Thyroid gland (tissue), 4 donors: ENCODE results near the gene CACNA2D3. TPM values are rescaled to one million over a fixed set of nuclear protein-coding genes. Genes with fewer than 3 reads are reported as not detected.

Experiments
- DNase-seq, 2 donors: peaks; one replicate each; pipeline ENCODE4 v3.0.0-alpha.2; 2019
- H3K27ac ChIP-seq, 3 donors: fragments of 200-600 bp; sonication (generic); 1 replicate in 2 of 3; 2 replicates in 1 of 3; pipeline ENCODE4 v1.5.1; 2016 to 2019; ENCODE audit warnings: mild to moderate bottlenecking in 1 of 3, moderate library complexity in 1 of 3
- H3K27me3 ChIP-seq: fragments of 200-600 bp; sonication (generic); one replicate; pipeline ENCODE4 v1.5.1; 2019
- H3K36me3 ChIP-seq, 2 donors: fragments of 200-600 bp; sonication (generic); one replicate each; pipeline ENCODE4 v1.5.1; 2016 to 2019
- H3K4me1 ChIP-seq, 2 donors: fragments of 200-600 bp; sonication (generic); one replicate each; pipeline ENCODE4 v1.5.1; 2017 to 2019
- H3K4me3 ChIP-seq, 3 donors: fragments of 200-600 bp; sonication (generic); replicated peaks in 1 of 3; 1 replicate in 2 of 3; 2 replicates in 1 of 3; pipeline ENCODE4 v1.5.1; 2016; ENCODE audit warnings: mild to moderate bottlenecking in 1 of 3
- H3K9me3 ChIP-seq: fragments of 200-600 bp; sonication (generic); one replicate; pipeline ENCODE4 v1.5.1; 2017
- POLR2A ChIP-seq, 2 donors: fragments of 450-650 bp; IDR thresholded peaks; one replicate each; pipeline ENCODE4 v1.6.1; 2017; ENCODE audit warnings: antibody characterized with exemption in 2 of 2, mild to moderate bottlenecking in 2 of 2, moderate library complexity in 1 of 2
- WGBS, 2 donors: methylation state at CpG; one replicate each; pipeline ENCODE4 v1.1.5; 2017; 5-methylcytosine and 5-hydroxymethylcytosine counted together
- intact Hi-C: fragments of 100-400 bp; cut with DNase I; formaldehyde crosslinking; loops from one replicate; pipeline ENCODE4 v1.15.1; 2023
- total RNA-seq, 4 donors: library from RNA; depleted of rRNA; stranded (reverse); fragments of >200 nt; gene quantifications; one replicate each; pipeline ENCODE4 v1.2.3, GENCODE V29; 2016
- TF ChIP-seq, protein P1 (sequence below), 6 experiments: fragments of 200-600 bp in 3 of 6; fragments of 450-650 bp in 3 of 6; sonication (generic) in 3 of 6; IDR thresholded peaks; one replicate each; pipeline ENCODE4 v1.5.1; 2016 to 2019; ENCODE audit warnings: antibody characterized with exemption in 6 of 6, mild to moderate bottlenecking in 2 of 6, inconsistent platforms in 1 of 6, moderate library complexity in 1 of 6

Gene CACNA2D3
- total RNA-seq, 4 donors from 2014 or later, result 2.9 to 4.8 (median 4.5) TPM

DNA sequence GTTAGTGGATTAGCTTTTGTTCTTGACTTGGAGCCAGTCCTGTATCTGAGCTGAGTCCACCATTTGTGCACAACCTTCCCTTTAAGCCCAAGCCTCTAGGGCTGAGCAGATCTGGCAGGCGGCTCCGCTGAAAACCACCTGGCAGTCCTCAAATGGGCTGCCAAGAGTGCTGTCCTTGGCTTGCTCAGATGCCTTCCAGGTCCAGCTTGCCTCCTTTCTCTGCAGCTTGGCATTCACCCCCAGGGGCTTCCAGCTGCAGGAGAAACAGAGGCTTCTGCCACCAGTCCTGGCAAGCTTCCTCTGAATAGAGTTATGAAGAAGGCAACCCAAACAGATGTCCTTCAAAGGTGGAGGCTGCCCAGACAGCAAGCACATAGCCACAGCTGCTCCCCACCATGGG lies 708.8 kb downstream of the CACNA2D3 start:
- no peak for DNase-seq
- no peaks in the 10 kb centered on the region for H3K36me3 ChIP-seq
- intact Hi-C loops, result no loop called here
- no peaks in the 10 kb centered on the region for H3K9me3 ChIP-seq
- H3K27me3 ChIP-seq, result no peaks in the 10 kb centered on the region
- no peak overlapping the region for H3K27ac ChIP-seq
- 94 to 97% methylated on average over 2 of the region's 2 CpGs for whole genome bisulfite sequencing, 2 donors
- peaks cover 6 to 7% of the 10 kb centered on the region in 2 donors for H3K4me1 ChIP-seq
- TF ChIP-seq, protein P1, sequence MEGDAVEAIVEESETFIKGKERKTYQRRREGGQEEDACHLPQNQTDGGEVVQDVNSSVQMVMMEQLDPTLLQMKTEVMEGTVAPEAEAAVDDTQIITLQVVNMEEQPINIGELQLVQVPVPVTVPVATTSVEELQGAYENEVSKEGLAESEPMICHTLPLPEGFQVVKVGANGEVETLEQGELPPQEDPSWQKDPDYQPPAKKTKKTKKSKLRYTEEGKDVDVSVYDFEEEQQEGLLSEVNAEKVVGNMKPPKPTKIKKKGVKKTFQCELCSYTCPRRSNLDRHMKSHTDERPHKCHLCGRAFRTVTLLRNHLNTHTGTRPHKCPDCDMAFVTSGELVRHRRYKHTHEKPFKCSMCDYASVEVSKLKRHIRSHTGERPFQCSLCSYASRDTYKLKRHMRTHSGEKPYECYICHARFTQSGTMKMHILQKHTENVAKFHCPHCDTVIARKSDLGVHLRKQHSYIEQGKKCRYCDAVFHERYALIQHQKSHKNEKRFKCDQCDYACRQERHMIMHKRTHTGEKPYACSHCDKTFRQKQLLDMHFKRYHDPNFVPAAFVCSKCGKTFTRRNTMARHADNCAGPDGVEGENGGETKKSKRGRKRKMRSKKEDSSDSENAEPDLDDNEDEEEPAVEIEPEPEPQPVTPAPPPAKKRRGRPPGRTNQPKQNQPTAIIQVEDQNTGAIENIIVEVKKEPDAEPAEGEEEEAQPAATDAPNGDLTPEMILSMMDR (IDR thresholded peaks at IDR 0.05), result no peak
- TF ChIP-seq POLR2A (IDR thresholded peaks at IDR 0.05), result no peak
- no peak overlapping the region for H3K4me3 ChIP-seq

DNA sequence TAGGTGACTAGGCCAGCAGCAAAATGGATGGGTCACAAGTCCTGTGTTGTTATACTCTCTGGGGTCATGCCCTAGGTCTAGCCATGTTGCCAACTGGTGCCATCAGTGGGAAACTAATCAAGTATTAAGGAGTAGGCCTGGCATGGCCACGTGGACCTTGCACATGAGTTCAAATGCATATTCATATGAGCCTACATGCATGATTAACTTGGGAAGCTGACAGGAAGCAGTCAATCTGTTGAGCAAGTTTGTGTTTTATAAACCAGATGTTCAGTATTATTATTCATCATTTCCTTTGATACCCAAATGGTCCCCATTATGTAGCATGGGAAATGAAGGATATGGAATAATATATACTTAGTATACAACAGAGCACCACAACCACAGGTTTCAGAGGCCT lies 710.5 kb downstream of the CACNA2D3 start:
- DNase-seq, result no peak
- H3K4me1 ChIP-seq, result peaks cover 18 to 19% of the 10 kb centered on the region in 2 donors
- H3K36me3 ChIP-seq, result no peaks in the 10 kb centered on the region
- no peaks in the 10 kb centered on the region for H3K27me3 ChIP-seq
- H3K4me3 ChIP-seq, result no peak overlapping the region
- H3K27ac ChIP-seq, result no peak overlapping the region
- TF ChIP-seq, protein P1 (IDR thresholded peaks at IDR 0.05), result no peak
- TF ChIP-seq POLR2A (IDR thresholded peaks at IDR 0.05), result no peak
- 75% methylated on average over 1 of the region's 1 CpG; no CpG with 5 or more reads in 1 of the 2 donors for WGBS, 2 donors
- intact Hi-C loops, result no loop called here
- H3K9me3 ChIP-seq, result no peaks in the 10 kb centered on the region

DNA sequence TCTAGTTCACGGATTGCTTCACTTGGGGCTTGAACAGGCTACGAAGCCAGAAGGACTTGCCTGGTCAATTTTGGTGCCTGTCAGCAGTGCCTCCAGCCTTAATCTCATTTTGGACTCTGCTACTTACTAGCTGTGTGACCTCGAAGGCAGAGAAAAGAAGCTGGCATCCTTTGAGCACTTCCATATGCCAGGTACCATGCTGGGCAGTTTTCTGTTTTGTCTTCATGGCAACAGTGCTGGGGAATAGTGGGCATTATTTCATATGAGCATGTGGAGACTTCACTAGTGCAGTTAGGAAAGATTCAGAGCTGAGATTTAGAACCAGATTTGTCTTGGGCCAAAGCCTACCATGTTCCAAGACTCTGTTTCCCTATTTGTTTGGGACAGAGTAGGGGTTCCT lies 713.3 kb downstream of the CACNA2D3 start:
- TF ChIP-seq POLR2A (IDR thresholded peaks at IDR 0.05), result no peak
- TF ChIP-seq, protein P1 (IDR thresholded peaks at IDR 0.05), result no peak
- 91 to 96% methylated on average over 3 of the region's 3 CpGs for WGBS, 2 donors
- no peaks in the 10 kb centered on the region for H3K9me3 ChIP-seq
- H3K36me3 ChIP-seq, result no peaks in the 10 kb centered on the region
- no peak for DNase-seq
- intact Hi-C loops, result no loop called here
- peaks cover 18 to 25% of the 10 kb centered on the region in 2 donors for H3K4me1 ChIP-seq
- peak overlapping the region; percentile 53 to 89 (median 71) for H3K27ac ChIP-seq
- H3K27me3 ChIP-seq, result no peaks in the 10 kb centered on the region
- no peak overlapping the region for H3K4me3 ChIP-seq

DNA sequence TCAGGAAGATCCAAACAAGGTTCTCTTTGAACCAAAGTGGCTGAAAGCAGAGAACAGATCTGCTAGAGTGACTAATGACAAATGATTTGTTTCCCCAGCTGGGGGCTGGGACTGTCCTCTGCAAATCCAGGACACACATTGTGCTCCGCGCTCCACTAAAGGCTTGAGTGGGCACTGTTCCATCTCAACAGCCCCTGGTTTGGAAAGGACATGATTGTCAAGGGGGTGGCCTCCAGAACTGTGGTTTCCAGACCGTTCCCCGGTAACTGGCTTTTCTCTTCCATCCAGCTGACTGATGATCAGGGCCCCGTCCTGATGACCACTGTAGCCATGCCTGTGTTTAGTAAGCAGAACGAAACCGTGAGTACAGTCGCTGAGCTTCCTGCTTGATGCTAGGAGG lies 714.5 kb downstream of the CACNA2D3 start:
- Histone ChIP-seq H3K4me3 (no peak overlapping the region), H3K9me3 (no peaks in the 10 kb centered on the region), H3K4me1 (peaks cover 18 to 30% of the 10 kb centered on the region in 2 donors), H3K36me3 (no peaks in the 10 kb centered on the region), H3K27ac (peak overlapping the region; percentile 53 to 89 (median 71)), H3K27me3 (no peaks in the 10 kb centered on the region)
- peak; percentile 95 for DNase-seq
- WGBS, 2 donors, result 25 to 36% methylated on average over 8 of the region's 8 CpGs
- intact Hi-C loops, result no loop called here
- TF ChIP-seq, protein P1 (IDR thresholded peaks at IDR 0.05), result no peak
- TF ChIP-seq POLR2A (IDR thresholded peaks at IDR 0.05), result peak in 1 of 2 donors; percentile 7

DNA sequence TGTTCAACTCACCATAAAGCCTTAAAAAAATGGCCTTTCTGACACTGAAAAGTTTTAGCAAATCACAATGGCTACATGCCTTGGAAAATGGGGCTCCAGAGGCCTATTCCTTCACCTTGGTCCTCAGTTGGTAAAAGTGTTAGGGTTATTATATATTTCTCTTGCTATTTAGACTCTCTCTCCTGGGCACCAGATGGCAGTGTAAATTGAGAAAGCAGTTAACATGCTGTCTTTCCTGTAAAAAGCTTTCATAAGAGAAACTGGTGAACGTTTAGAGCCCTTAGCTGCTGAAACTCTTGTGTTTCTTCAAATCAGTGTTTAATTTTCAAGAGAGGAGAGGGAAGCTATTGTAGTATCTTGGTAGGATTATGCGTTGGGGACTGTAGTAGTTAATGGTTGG lies 715.6 kb downstream of the CACNA2D3 start:
- Histone ChIP-seq H3K4me3 (no peak overlapping the region), H3K27ac (peak overlapping the region; percentile 53 to 71 (median 57)), H3K36me3 (no peaks in the 10 kb centered on the region), H3K27me3 (no peaks in the 10 kb centered on the region), H3K4me1 (peaks cover 23 to 40% of the 10 kb centered on the region in 2 donors), H3K9me3 (no peaks in the 10 kb centered on the region)
- intact Hi-C loops, result no loop called here
- no peak for DNase-seq
- WGBS, 2 donors, result 39 to 45% methylated on average over 2 of the region's 2 CpGs
- TF ChIP-seq, protein P1 (IDR thresholded peaks at IDR 0.05), result peak in 3 of 6 experiments; percentile 23 to 41 (median 33)
- TF ChIP-seq POLR2A (IDR thresholded peaks at IDR 0.05), result no peak
